Kidney (tissue), 14 donors: ENCODE results near the gene GFOD1. TPM values are rescaled to one million over a fixed set of nuclear protein-coding genes. Genes with fewer than 3 reads are reported as not detected.

ENCODE experiments used
- DNase-seq, 5 donors: peaks; one replicate each; pipeline ENCODE4 v3.0.0-alpha.2; 2013 to 2020
- FAIRE-seq: peaks from 2 replicates; lab custom pipeline; 2012; peaks lifted over from hg19 to GRCh38; lab: Jason Lieb, UNC
- H3K27ac ChIP-seq, 2 donors: one replicate each; pipeline ENCODE4 v1.7.0; 2013; ENCODE audit warnings: low read depth in 2 of 2, low read length in 2 of 2, inconsistent platforms in 1 of 2
- H3K27me3 ChIP-seq: one replicate; pipeline ENCODE4 v1.7.1; 2013; ENCODE audit warnings: low read length, inconsistent platforms; ENCODE audit not compliant: control insufficient read depth, insufficient read depth
- H3K36me3 ChIP-seq, 3 donors: one replicate each; pipeline versions ENCODE4 v1.7.0 to v1.7.1; 2013; ENCODE audit warnings: low read length in 3 of 3, control low read depth in 1 of 3, inconsistent platforms in 1 of 3; ENCODE audit not compliant: insufficient read depth in 3 of 3, control insufficient read depth in 2 of 3
- H3K4me1 ChIP-seq, 3 donors: one replicate each; pipeline versions ENCODE4 v1.7.0 to v1.7.1; 2013; ENCODE audit warnings: low read length in 3 of 3, inconsistent platforms in 1 of 3, low read depth in 1 of 3; ENCODE audit not compliant: control insufficient read depth in 2 of 3, insufficient read depth in 2 of 3
- H3K4me3 ChIP-seq, 3 donors: one replicate each; pipeline versions ENCODE4 v1.7.0 to v1.8.1; 2013; ENCODE audit warnings: low read length in 3 of 3, control low read depth in 1 of 3, inconsistent platforms in 1 of 3
- H3K9ac ChIP-seq, 3 donors: one replicate each; pipeline versions ENCODE4 v1.7.0 to v1.7.1; 2013; ENCODE audit warnings: low read length in 3 of 3, control low read depth in 1 of 3, inconsistent platforms in 1 of 3
- H3K9me3 ChIP-seq, 3 donors: one replicate each; pipeline versions ENCODE4 v1.7.0 to v1.7.1; 2013; ENCODE audit warnings: low read length in 3 of 3, control low read depth in 1 of 3, inconsistent platforms in 1 of 3; ENCODE audit not compliant: control insufficient read depth in 2 of 3, insufficient read depth in 1 of 3
- CTCF ChIP-seq: IDR thresholded peaks from 3 replicates; pipeline ENCODE4 v1.5.1; 2012; ENCODE audit warnings: mild to moderate bottlenecking, moderate library complexity, borderline replicate concordance; ENCODE audit not compliant: insufficient read depth; ENCODE audit errors: extremely low read depth
- intact Hi-C: fragments of 100-400 bp; cut with DNase I; formaldehyde crosslinking; loops from one replicate; pipeline ENCODE4 v1.11.1; 2022
- polyA plus RNA-seq: library from polyadenylated mRNA; stranded (reverse); fragments of 350-450 nt; fragmentation: Illumina TruSeq; extraction: RNeasy Lipid Tissue Mini Kit (QIAGEN cat#74804); gene quantifications from one replicate; pipeline ENCODE4 v1.2.3, GENCODE V29; 2014; ENCODE audit warnings: low read depth, low replicate concordance; ENCODE audit not compliant: insufficient read depth
- total RNA-seq: library from RNA; stranded (reverse); fragmentation: NEBNext Ultra II Directional; extraction: Animal tissue kit (Norgen Biotek cat#: 25700); gene quantifications from one replicate; pipeline ENCODE4 v1.2.1, GENCODE V29; 2021
- donor health status: control.
- donor health status: control.
- donor health status: control.
- donor health status: control.
- donor health status: control.
- donor health status: DM: yes; HTN: yes; CAD: no.
- donor health status: Normal renal cell carcinoma (clear cell type).

Gene GFOD1
- total and polyA plus RNA-seq, 2 donors from 2014 or later: 2.1 to 14.6 TPM

DNA sequence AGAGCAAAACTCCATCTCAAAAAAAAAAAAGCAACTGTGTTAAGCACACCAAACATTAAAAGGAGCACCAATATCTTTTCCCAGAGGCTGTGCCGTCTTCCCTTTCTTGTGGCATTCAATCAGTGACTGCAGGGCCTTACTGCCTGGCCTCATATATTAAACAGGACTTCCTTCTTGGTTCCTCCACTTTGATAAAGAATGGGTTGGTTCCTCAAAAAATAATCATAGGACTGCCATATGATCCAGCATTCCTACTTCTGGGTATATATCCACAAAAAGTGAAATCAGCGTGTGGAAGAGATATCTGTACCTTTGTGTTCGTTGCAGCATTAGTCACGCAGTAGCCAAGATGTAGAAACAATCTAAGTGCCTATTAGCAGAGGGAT is 40.3 kb upstream of the GFOD1 start:
- no peak for TF ChIP-seq CTCF
- Histone ChIP-seq H3K27ac (no peak overlapping the region), H3K4me3 (no peak overlapping the region), H3K36me3 (no peaks in the 10 kb centered on the region), H3K9ac (no peak overlapping the region), H3K9me3 (no peaks in the 10 kb centered on the region), H3K27me3 (no peaks in the 10 kb centered on the region), H3K4me1 (no peaks in the 10 kb centered on the region)
- FAIRE-seq: no peak
- intact Hi-C loops: no loop called here
- no peak for DNase-seq

DNA sequence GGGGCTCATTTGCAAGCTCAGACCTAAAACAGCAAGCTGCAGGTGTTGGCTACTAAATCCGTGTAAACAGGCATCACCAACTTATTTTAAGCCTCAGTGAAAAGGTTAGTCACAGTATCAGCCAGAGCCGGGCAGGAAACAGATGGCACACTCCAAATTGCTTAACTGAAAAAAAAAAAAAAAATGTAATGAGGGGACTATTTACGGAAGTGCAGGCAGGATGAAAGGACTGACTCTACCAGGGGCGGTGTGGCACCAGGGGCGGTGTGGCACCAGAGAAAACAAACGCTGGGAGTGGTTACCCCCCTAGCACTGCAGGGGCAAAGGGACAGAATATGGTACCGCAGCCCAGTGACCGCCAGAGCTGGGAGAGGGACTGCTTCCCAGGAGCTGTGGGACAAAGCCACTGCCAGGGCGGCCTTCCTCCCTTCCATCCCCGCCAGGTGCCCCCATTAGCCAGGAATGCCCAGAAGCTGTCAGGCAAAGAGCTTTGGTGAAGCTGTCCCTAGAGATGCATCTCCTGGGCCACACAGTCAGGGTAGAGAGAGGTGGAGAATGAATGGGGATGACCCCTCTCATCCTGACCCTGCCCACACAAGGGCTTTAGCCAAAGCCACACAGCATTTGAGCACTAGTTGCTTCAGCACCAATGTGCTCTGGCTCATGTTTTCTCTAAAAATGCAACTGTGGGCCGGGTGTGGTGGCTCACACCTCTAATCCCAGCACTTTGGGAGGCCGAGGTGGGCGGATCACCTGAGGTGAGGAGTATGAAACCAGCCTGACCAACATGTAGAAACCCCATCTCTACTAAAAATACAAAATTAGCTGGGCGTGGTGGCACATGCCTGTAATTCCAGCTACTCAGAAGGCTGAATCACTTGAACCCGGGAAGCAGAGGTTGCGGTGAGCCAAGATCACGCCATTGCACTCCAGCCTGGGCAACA is 39.6 kb upstream of the GFOD1 start:
- Histone ChIP-seq H3K27ac (peak overlapping the region; percentile 32 to 49), H3K9ac (no peak overlapping the region), H3K4me1 (no peaks in the 10 kb centered on the region), H3K36me3 (no peaks in the 10 kb centered on the region), H3K9me3 (no peaks in the 10 kb centered on the region), H3K27me3 (no peaks in the 10 kb centered on the region), H3K4me3 (no peak overlapping the region)
- DNase-seq (peak in 2 of 5 donors; percentile 53 to 74), FAIRE-seq (no peak)
- intact Hi-C loops: no loop called here
- no peak for TF ChIP-seq CTCF

DNA sequence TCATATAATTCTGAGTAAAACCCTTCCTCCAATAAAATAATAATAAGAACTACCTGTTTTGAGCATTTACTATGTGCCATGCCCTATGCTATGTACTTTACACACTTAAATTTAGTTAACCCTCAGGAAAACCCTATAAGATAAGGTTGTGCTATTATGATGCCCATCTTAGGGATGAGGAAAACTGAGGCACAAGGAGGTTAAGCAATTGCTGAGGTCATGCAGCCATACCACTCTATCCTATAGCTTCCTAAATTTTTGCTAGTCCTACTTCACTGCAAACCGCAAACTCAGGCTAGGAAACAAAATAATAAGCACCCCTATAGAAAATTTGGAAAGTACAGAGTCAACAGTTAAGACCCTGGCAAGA is 38.9 kb upstream of the GFOD1 start:
- no peaks in the 10 kb centered on the region for H3K36me3 ChIP-seq
- FAIRE-seq (no peak), DNase-seq (no peak)
- no peaks in the 10 kb centered on the region for H3K9me3 ChIP-seq
- TF ChIP-seq CTCF: no peak
- H3K27me3 ChIP-seq: no peaks in the 10 kb centered on the region
- H3K27ac ChIP-seq: no peak overlapping the region
- H3K4me3 ChIP-seq: no peak overlapping the region
- H3K4me1 ChIP-seq: no peaks in the 10 kb centered on the region
- H3K9ac ChIP-seq: no peak overlapping the region
- intact Hi-C loops: no loop called here
